HG02973 (cell line): Measurements from ENCODE around the gene LGALS13.
"Not testable (repeated sequence)": the region's sequence is repeated elsewhere in the genome, so short reads cannot be mapped to it uniquely, and the experiment has no call there.

Source experiments
- ATAC-seq: cut with Tn5 transposase; IDR thresholded peaks from one replicate; pipeline ENCODE4 v1.9.1; 2021; ENCODE audit warnings: moderate library complexity; ENCODE audit not compliant: unreplicated experiment

LGALS13 gene

GRCh38 chr19:39613597-39613996, 11.3 kb downstream of the LGALS13 start:
- ATAC-seq, result no peak

GRCh38 chr19:39617745-39618144, 15.4 kb downstream of the LGALS13 start:
- no peak for ATAC-seq

GRCh38 chr19:39623946-39624345, 21.6 kb downstream of the LGALS13 start:
- ATAC-seq, result no peak

GRCh38 chr19:39627631-39628030, 25.3 kb downstream of the LGALS13 start:
- not testable (repeated sequence) for ATAC-seq

GRCh38 chr19:39631178-39631577, 28.9 kb downstream of the LGALS13 start:
- no peak for ATAC-seq

- no peak for ATAC-seq
Observed at GRCh38 chr19:39631626-39632025, 29.3 kb downstream of the LGALS13 start.

GRCh38 chr19:39637891-39638290, 35.6 kb downstream of the LGALS13 start:
- no peak for ATAC-seq

GRCh38 chr19:39641773-39642172, 39.4 kb downstream of the LGALS13 start:
- ATAC-seq, result no peak

GRCh38 chr19:39643591-39643990, 41.3 kb downstream of the LGALS13 start:
- ATAC-seq, result no peak

GRCh38 chr19:39645800-39646411, 43.6 kb downstream of the LGALS13 start:
- ATAC-seq, result no peak

GRCh38 chr19:39647918-39648317, 45.6 kb downstream of the LGALS13 start:
- ATAC-seq, result no peak

GRCh38 chr19:39655613-39656012, 53.3 kb downstream of the LGALS13 start, which contains the start of gene LGALS16:
LGALS16 (plus strand) TSS chr19:39655913; CDS start chr19:39655962, 49 bp downstream.
- ATAC-seq, result no peak
